H1 (cell line): ENCODE data around the gene CNTF.
A peak's percentile ranks its signal among the peaks of the same experiment; 100 is the strongest.

ENCODE experiments used
- CTCF ChIP-seq, 3 experiments: IDR thresholded peaks; 1 replicate in 2 of 3; 2 replicates in 1 of 3; pipeline versions ENCODE4 v1.5.1 to v1.6.1; 2011; ENCODE audit warnings: low read length in 3 of 3, mild to moderate bottlenecking in 3 of 3, inconsistent platforms in 2 of 3, low read depth in 1 of 3, moderate library complexity in 1 of 3; ENCODE audit not compliant: insufficient read depth in 1 of 3; ENCODE audit errors: control extremely low read depth in 1 of 3
- EP300 ChIP-seq, 2 experiments: IDR thresholded peaks; 1 replicate in 1 of 2; 2 replicates in 1 of 2; pipeline ENCODE4 v1.6.1; 2011 to 2012; ENCODE audit warnings: low read depth in 2 of 2, low read length in 2 of 2, mild to moderate bottlenecking in 2 of 2, borderline replicate concordance in 1 of 2, inconsistent platforms in 1 of 2, moderate library complexity in 1 of 2
- EZH2 ChIP-seq: fragments of 200-600 bp; sonication (generic); IDR thresholded peaks from 2 replicates; pipeline ENCODE4 v1.7.1; 2012; ENCODE audit warnings: low read depth, mild to moderate bottlenecking, moderate library complexity, low read length, inconsistent platforms; ENCODE audit not compliant: severe bottlenecking
- MAX ChIP-seq: IDR thresholded peaks from 2 replicates; pipeline ENCODE4 v1.6.1; 2012; ENCODE audit warnings: inconsistent platforms
- POLR2A ChIP-seq, 2 experiments: IDR thresholded peaks; 1 replicate in 1 of 2; 2 replicates in 1 of 2; pipeline ENCODE4 v1.6.1; 2011; ENCODE audit warnings: low read depth in 2 of 2, low read length in 2 of 2, mild to moderate bottlenecking in 2 of 2; ENCODE audit errors: control extremely low read depth in 1 of 2
- RNF2 ChIP-seq: fragments of 200-900, 300-1000 bp; sonication (generic); IDR thresholded peaks from 2 replicates; pipeline ENCODE4 v1.7.1; 2016; ENCODE audit warnings: borderline replicate concordance, low read depth, mild to moderate bottlenecking, antibody characterized with exemption, low read length; ENCODE audit not compliant: poor library complexity, severe bottlenecking; ENCODE audit errors: missing control alignments
- TAF1 ChIP-seq: IDR thresholded peaks from 2 replicates; pipeline ENCODE4 v1.6.1; 2011; ENCODE audit warnings: mild to moderate bottlenecking, low read depth, low read length
- TCF12 ChIP-seq: IDR thresholded peaks from 2 replicates; pipeline ENCODE4 v1.6.1; 2011; ENCODE audit warnings: low read depth, mild to moderate bottlenecking, low read length
- YY1 ChIP-seq: IDR thresholded peaks from 2 replicates; pipeline ENCODE4 v1.6.1; 2011; ENCODE audit warnings: low read depth, mild to moderate bottlenecking, low read length

DNA sequence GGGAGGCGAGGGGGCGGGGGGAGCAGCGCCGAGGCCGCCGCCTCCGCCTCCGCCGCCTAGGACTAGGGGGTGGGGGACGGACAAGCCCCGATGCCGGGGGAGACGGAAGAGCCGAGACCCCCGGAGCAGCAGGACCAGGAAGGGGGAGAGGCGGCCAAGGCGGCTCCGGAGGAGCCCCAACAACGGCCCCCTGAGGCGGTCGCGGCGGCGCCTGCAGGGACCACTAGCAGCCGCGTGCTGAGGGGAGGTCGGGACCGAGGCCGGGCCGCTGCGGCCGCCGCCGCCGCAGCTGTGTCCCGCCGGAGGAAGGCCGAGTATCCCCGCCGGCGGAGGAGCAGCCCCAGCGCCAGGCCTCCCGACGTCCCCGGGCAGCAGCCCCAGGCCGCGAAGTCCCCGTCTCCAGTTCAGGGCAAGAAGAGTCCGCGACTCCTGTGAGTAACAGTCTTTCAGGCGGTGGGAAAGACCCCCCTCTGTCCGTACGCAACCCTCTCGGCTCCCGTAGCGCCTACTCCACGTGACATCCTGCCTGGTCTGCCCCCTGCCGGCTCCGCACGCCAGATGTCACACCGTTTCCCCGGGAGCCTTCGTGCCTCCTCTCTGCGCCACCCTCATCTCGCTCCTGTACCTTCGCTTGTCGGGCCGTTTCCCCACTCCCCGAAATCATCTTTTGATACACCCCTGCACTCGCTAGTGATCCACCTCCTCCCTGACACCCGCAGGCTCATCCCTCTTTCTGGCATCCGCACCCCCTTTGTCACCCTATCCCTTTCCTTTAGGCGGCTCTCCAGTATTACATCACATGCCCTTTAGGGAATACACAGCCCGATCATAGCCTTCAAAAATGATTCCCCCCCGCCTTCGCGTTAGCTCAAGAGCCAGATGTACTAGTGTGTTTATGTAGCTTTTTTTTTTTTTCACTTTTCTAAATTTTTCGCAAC is 43.0 kb upstream of the CNTF start:
- peak; percentile 63 to 94 for TF ChIP-seq POLR2A (IDR thresholded peaks at IDR 0.05; ENCODE audit: control extremely low read depth in 1 of 2, low read depth in 2 of 2, low read length in 2 of 2)
- TF ChIP-seq EP300 (IDR thresholded peaks at IDR 0.05; ENCODE audit: borderline replicate concordance in 1 of 2, low read depth in 2 of 2, low read length in 2 of 2), result no peak; a peak in 1 of 3 replicates
- peak; percentile 67; the same call in 1 of the 2 replicates for TF ChIP-seq TAF1
- peak; percentile 96 for TF ChIP-seq MAX
- TF ChIP-seq YY1, result no peak
- no peak for TF ChIP-seq EZH2
- no peak for TF ChIP-seq RNF2
- TF ChIP-seq CTCF (IDR thresholded peaks at IDR 0.05; ENCODE audit: control extremely low read depth in 1 of 3, insufficient read depth in 1 of 3, low read depth in 1 of 3, low read length in 3 of 3), result peak; percentile 35 to 78 (median 66)
- TF ChIP-seq TCF12, result 0 out of 2 replicates have a peak, but pooled peaks have one; percentile 62
